Endothelial cell of umbilical vein (primary cell): ENCODE data around the gene PPM1M. TPM values are rescaled to one million over a fixed set of nuclear protein-coding genes. Genes with fewer than 3 reads are reported as not detected.

Source experiments
- BruUV-seq: library from RNA; stranded (reverse); fragments of 400-500 nt; replicated peaks from 2 replicates; lab custom pipeline; 2021; lab: Mats Ljungman, UMichigan
- CTCF ChIA-PET: fragments of 300-600, 350-600 bp; sonication (Branson Sonifier 250); formaldehyde crosslinking; loops from one replicate; lab custom pipeline; 2021; ENCODE audit warnings: antibody characterized with exemption, inconsistent platforms; lab: Charles Lee
- POLR2A ChIA-PET: fragments of 300-600, 350-600 bp; sonication (Branson Sonifier 250); formaldehyde crosslinking; loops from one replicate; lab custom pipeline; 2021; ENCODE audit warnings: antibody characterized with exemption, inconsistent platforms; lab: Charles Lee
- DNase-seq: peaks from one replicate; pipeline ENCODE4 v3.0.0-alpha.2; 2011; ENCODE audit warnings: low read depth, low spot score
- FAIRE-seq: peaks from 2 replicates; lab custom pipeline; 2011; peaks lifted over from hg19 to GRCh38; lab: Jason Lieb, UNC
- H2AFZ ChIP-seq: 2 replicates; pipeline ENCODE4 v1.6.0; 2012; ENCODE audit warnings: low read depth, low read length, control low read depth, inconsistent platforms
- H3K27ac ChIP-seq: 2 replicates; pipeline ENCODE4 v1.5.1; 2011; ENCODE audit warnings: low read depth, mild to moderate bottlenecking, control low read depth, low read length, moderate library complexity; ENCODE audit not compliant: insufficient read depth
- H3K27me3 ChIP-seq, 2 experiments: 2 replicates each; pipeline versions ENCODE4 v1.6.0 to v1.6.1; 2011; ENCODE audit warnings: low read length in 2 of 2, mixed read lengths in 1 of 2; ENCODE audit not compliant: control insufficient read depth in 2 of 2, insufficient read depth in 2 of 2
- H3K36me3 ChIP-seq, 2 experiments: 2 replicates in 1 of 2; 3 replicates in 1 of 2; pipeline ENCODE4 v1.5.1; 2011; ENCODE audit warnings: low read length in 2 of 2, mild to moderate bottlenecking in 1 of 2, moderate library complexity in 1 of 2; ENCODE audit not compliant: control insufficient read depth in 2 of 2, insufficient read depth in 2 of 2; ENCODE audit errors: extremely low read depth in 1 of 2
- H3K4me1 ChIP-seq: 3 replicates; pipeline ENCODE4 v1.5.1; 2011; ENCODE audit warnings: mild to moderate bottlenecking, low read length; ENCODE audit not compliant: control insufficient read depth, insufficient read depth; ENCODE audit errors: extremely low read depth
- H3K4me2 ChIP-seq: 2 replicates; pipeline ENCODE4 v1.6.1; 2011; ENCODE audit warnings: low read length, control low read depth, mixed read lengths; ENCODE audit not compliant: insufficient read depth
- H3K4me3 ChIP-seq, 3 experiments: fragments of 200-600 bp in 1 of 3; sonication (generic), shearing (Covaris generic) in 1 of 3; replicated peaks in 1 of 3; 2 replicates each; pipeline ENCODE4 v1.5.1; 2011 to 2016; ENCODE audit warnings: control low read depth in 3 of 3, low read length in 3 of 3, mild to moderate bottlenecking in 2 of 3, inconsistent platforms in 1 of 3, low read depth in 1 of 3, moderate library complexity in 1 of 3; ENCODE audit not compliant: insufficient read depth in 1 of 3
- H3K79me2 ChIP-seq: 2 replicates; pipeline ENCODE4 v1.6.0; 2012; ENCODE audit warnings: low read length, inconsistent platforms; ENCODE audit not compliant: control insufficient read depth, insufficient read depth
- H3K9ac ChIP-seq: replicated peaks from 2 replicates; pipeline ENCODE3; 2011; ENCODE audit warnings: low read length, control low read depth; ENCODE audit not compliant: insufficient read depth; ENCODE audit errors: extremely low read depth
- H3K9me1 ChIP-seq: replicated peaks from 3 replicates; pipeline ENCODE4 v1.6.0; 2011; ENCODE audit warnings: mild to moderate bottlenecking, low read length; ENCODE audit not compliant: control insufficient read depth, insufficient read depth; ENCODE audit errors: extremely low read depth
- H3K9me3 ChIP-seq: replicated peaks from 2 replicates; pipeline ENCODE4 v1.5.1; 2012; ENCODE audit warnings: low read length, inconsistent platforms; ENCODE audit not compliant: control insufficient read depth, insufficient read depth
- H4K20me1 ChIP-seq: replicated peaks from 2 replicates; pipeline ENCODE3; 2011; ENCODE audit warnings: mild to moderate bottlenecking, low read length; ENCODE audit not compliant: control insufficient read depth, insufficient read depth; ENCODE audit errors: extremely low read depth
- EZH2 ChIP-seq: IDR thresholded peaks from 2 replicates; pipeline ENCODE4 v1.6.1; 2012; ENCODE audit warnings: borderline replicate concordance, low read depth, mild to moderate bottlenecking, moderate library complexity, low read length, inconsistent platforms; ENCODE audit not compliant: severe bottlenecking
- GATA2 ChIP-seq: IDR thresholded peaks from 2 replicates; pipeline ENCODE4 v1.7.0; 2011; ENCODE audit warnings: low read depth, mild to moderate bottlenecking, moderate library complexity, mixed read lengths, low read length; ENCODE audit not compliant: insufficient read length, insufficient read depth
- MYC ChIP-seq: IDR thresholded peaks from one replicate; pipeline ENCODE4 v1.6.1; 2011; ENCODE audit warnings: mild to moderate bottlenecking, low read depth, low read length
- POLR2AphosphoS5 ChIP-seq: IDR thresholded peaks from 2 replicates; pipeline ENCODE4 v1.6.1; 2012; ENCODE audit warnings: low read depth, mild to moderate bottlenecking, control low read depth, low read length, moderate library complexity; ENCODE audit not compliant: insufficient read depth
- dilution Hi-C: fragments of 300-500 bp; cut with MboI; formaldehyde crosslinking; loops from one replicate; pipeline ENCODE4 v1.15.0; 2019; ENCODE audit warnings: low sequenced_read_pairs; ENCODE audit not compliant: extremely low pct_ligation_motif_present
- intact Hi-C: fragments of 100-400 bp; cut with micrococcal nuclease; formaldehyde crosslinking; loops from one replicate; pipeline ENCODE4 v1.10.0; 2022
- polyA plus RNA-seq, 4 experiments: library from polyadenylated mRNA; depleted of rRNA in 3 of 4; stranded (reverse) in 3 of 4; unstranded in 1 of 4; fragments of >200 nt; gene quantifications; 2 replicates each; pipeline versions ENCODE4 v1.2.1 to v1.2.3, GENCODE V29; 2011 to 2012; ENCODE audit warnings: missing spikeins in 1 of 4
- total RNA-seq: library from RNA; stranded (reverse); gene quantifications from 2 replicates; pipeline ENCODE4 v1.2.3, GENCODE V29; 2021
- TF ChIP-seq, protein P1 (sequence below): IDR thresholded peaks from 2 replicates; pipeline ENCODE4 v1.6.1; 2011; ENCODE audit not compliant: insufficient read depth, insufficient read length

The PPM1M gene
- total and polyA plus RNA-seq, 2 donors (not counting 3 experiments of a cell fraction or from before 2014, with no cell fraction given), result 13.7 to 19.4 TPM

DNA sequence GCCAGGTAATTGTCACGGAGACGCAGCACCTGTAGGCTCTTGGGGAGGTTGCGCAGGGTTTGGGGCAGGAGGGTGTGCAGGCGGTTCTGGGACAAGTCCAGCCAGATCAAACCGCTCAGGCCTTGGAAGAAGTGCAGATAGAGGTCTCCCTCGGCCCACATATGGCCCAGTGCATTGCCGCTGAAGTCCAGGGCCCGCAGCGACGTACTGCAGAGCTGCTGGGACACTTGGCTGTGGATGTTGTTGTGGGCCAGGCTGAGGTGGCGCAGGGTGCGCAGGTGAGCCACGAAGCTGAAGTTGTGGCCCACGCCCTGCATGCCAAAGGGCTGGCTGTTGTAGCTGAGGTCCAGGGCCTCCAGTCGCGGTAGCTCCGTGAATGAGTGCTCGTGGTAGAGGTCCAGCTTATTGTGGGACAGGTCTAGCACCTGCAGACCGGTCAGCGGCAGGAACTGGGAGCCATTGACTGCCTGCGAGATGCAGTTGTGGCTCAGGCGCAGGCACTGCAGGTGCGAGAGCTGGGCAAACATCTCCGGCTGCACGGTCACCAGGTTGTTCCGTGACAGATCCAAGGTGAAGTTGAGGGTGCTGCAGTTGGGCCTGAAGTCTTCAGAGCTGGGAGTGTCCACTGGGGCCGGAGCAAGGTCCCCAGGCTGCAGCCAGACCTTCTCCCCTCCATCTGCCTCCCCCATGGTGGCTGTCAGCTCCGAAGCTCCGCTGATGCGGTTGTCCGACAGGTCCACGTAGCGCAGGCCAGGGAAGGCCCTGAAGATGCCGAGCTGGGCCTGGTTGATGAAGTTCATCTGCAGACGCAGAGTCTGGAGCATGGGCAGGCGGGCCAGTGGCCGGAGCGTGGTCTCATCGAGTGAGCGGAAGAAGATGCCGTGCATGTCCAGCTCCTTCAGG lies 23.0 kb upstream of the PPM1M start:
- Histone ChIP-seq H3K9me1 (no peaks in the 10 kb centered on the region), H4K20me1 (no peaks in the 10 kb centered on the region), H3K4me1 (peaks cover 21% of the 10 kb centered on the region), H3K27me3 (no peaks in the 10 kb centered on the region), H3K27ac (no peak overlapping the region), H2AFZ (no peak overlapping the region), H3K79me2 (no peaks in the 10 kb centered on the region), H3K9ac (no peak overlapping the region), H3K4me3 (no peak overlapping the region), H3K36me3 (no peaks in the 10 kb centered on the region), H3K4me2 (no peak overlapping the region), H3K9me3 (no peaks in the 10 kb centered on the region)
- BruUV-seq, result no TSS peak
- TF ChIP-seq, protein P1, sequence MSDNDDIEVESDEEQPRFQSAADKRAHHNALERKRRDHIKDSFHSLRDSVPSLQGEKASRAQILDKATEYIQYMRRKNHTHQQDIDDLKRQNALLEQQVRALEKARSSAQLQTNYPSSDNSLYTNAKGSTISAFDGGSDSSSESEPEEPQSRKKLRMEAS, result no peak
- TF ChIP-seq POLR2AphosphoS5, result no peak
- no peak for TF ChIP-seq MYC
- TF ChIP-seq GATA2, result no peak
- no peak for TF ChIP-seq EZH2
- no peak for FAIRE-seq
- dilution Hi-C loops (no loop called here), intact Hi-C loops (no loop called here)
- POLR2A ChIA-PET, result no interaction called here
- DNase-seq, result no peak
- CTCF ChIA-PET, result interaction anchor here (0.5 to 9.7 kb wide), 5 partner anchors 9 to 117 kb away, joined by 3 to 133 read pairs (median 10); partner anchors contain the start of gene TWF2
